Activated T-cell treated with anti-CD3 and anti-CD28 coated beads, Interleukin-2, amount 50 U/mL, for 4 hours (primary cell): Measurements from ENCODE around the gene SORCS2. TPM values are rescaled to one million over a fixed set of nuclear protein-coding genes. Genes with fewer than 3 reads are reported as not detected.
A peak's percentile ranks its signal among the peaks of the same experiment; 100 is the strongest.

Experiments used
- ATAC-seq, 2 donors: fragments of 200-7000 bp; cut with Tn5 transposase; one replicate each; pipeline ENCODE4 v1.10.0; 2021
- DNase-seq: peaks from one replicate; pipeline ENCODE4 v3.0.0-alpha.2; 2020
- H3K27me3 Mint-ChIP-seq: one replicate; pipeline ENCODE4 v1.8.0; 2021; ENCODE audit warnings: low read depth, mixed read lengths
- H3K36me3 Mint-ChIP-seq: one replicate; pipeline ENCODE4 v1.8.0; 2022; ENCODE audit warnings: mixed read lengths; ENCODE audit not compliant: insufficient read depth
- H3K4me1 Mint-ChIP-seq: one replicate; pipeline ENCODE4 v1.8.0; 2021; ENCODE audit warnings: low read depth, mixed read lengths
- H3K4me3 Mint-ChIP-seq: one replicate; pipeline ENCODE4 v1.8.0; 2021; ENCODE audit warnings: mild to moderate bottlenecking, moderate library complexity, mixed read lengths
- H3K9me3 Mint-ChIP-seq: one replicate; pipeline ENCODE4 v1.8.0; 2021; ENCODE audit warnings: mixed read lengths
- total RNA-seq, 3 donors: library from RNA; stranded (reverse); gene quantifications; one replicate each; pipeline ENCODE4 v1.2.1, GENCODE V29; 2021

The SORCS2 gene
- total RNA-seq, 3 donors from 2014 or later: 0.18 to 0.43 TPM; not detected in 1

- no peak for DNase-seq
- Mint-ChIP-seq H3K36me3 (no peaks in the 10 kb centered on the region), H3K4me3 (no peak overlapping the region), H3K27me3 (peaks cover 28% of the 10 kb centered on the region), H3K4me1 (no peaks in the 10 kb centered on the region), H3K9me3 (no peaks in the 10 kb centered on the region)
- ATAC-seq: peak in 1 of 2 donors; percentile 17
Measured at GRCh38 chr4:7701866-7702649, 509.7 kb downstream of the SORCS2 start.

DNA sequence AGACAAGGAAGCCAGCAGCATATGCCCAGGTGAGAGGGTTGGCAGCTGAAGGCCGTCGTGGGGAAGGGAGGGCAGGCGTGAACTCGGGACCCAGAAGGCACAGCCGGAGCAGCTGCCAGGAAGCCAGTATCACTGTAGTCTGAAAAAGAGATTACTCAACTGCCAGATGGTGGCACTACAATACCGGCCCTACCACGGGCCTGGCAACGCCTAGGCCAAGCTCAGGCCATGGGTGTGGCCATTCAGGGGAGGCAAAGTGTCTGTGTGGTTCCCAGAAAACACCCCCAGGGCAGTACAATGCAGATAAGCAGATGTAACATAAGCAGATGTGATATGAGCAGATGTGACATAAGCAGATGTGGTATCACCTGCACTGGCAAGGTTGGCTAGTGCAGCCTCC is 511.4 kb downstream of the SORCS2 start:
- H3K36me3 Mint-ChIP-seq: no peaks in the 10 kb centered on the region
- no peaks in the 10 kb centered on the region for H3K9me3 Mint-ChIP-seq
- H3K27me3 Mint-ChIP-seq: peaks cover 19% of the 10 kb centered on the region
- H3K4me1 Mint-ChIP-seq: no peaks in the 10 kb centered on the region
- H3K4me3 Mint-ChIP-seq: no peak overlapping the region
- ATAC-seq (no peak), DNase-seq (no peak)

- peaks cover 17% of the 10 kb centered on the region for H3K27me3 Mint-ChIP-seq
Measured at GRCh38 chr4:7704091-7704490, 511.8 kb downstream of the SORCS2 start.

DNA sequence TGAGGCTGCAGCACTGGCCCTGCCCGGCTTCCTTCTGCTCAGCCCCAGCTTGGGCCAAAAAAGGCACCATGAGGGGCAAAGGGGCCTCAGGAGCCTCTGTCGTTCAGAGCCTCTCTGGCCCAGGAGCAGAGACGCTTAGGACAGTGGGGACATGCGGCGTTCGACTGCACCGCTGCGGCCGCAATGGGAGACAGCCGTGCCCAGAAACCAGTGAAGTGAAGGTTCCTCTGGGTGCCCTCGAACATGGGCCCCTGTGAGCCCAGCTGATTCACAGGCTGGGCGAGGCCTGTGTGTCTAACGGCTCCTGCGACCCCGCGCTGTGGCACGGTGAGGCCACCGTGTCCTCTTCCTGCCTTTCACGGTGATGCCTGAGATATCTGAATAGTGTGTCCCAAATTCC is 512.3 kb downstream of the SORCS2 start:
- H3K9me3 Mint-ChIP-seq: no peaks in the 10 kb centered on the region
- no peaks in the 10 kb centered on the region for H3K36me3 Mint-ChIP-seq
- no peaks in the 10 kb centered on the region for H3K4me1 Mint-ChIP-seq
- H3K27me3 Mint-ChIP-seq: peaks cover 16% of the 10 kb centered on the region
- DNase-seq (no peak), ATAC-seq (no peak)
- no peak overlapping the region for H3K4me3 Mint-ChIP-seq

More at GRCh38 chr4:7704091-7704490, 511.8 kb downstream of the SORCS2 start:
- Mint-ChIP-seq H3K4me1 (no peaks in the 10 kb centered on the region), H3K4me3 (no peak overlapping the region), H3K36me3 (no peaks in the 10 kb centered on the region), H3K9me3 (no peaks in the 10 kb centered on the region)
- DNase-seq (no peak), ATAC-seq (no peak)

GRCh38 chr4:7705062-7705461 is 512.7 kb downstream of the SORCS2 start:
- ATAC-seq: no peak
- Mint-ChIP-seq H3K4me3 (no peak overlapping the region), H3K4me1 (no peaks in the 10 kb centered on the region), H3K36me3 (no peaks in the 10 kb centered on the region), H3K27me3 (peaks cover 12% of the 10 kb centered on the region), H3K9me3 (no peaks in the 10 kb centered on the region)
- no peak for DNase-seq

GRCh38 chr4:7705593-7705992 is 513.3 kb downstream of the SORCS2 start:
- ATAC-seq (no peak), DNase-seq (no peak)
- Mint-ChIP-seq H3K4me3 (no peak overlapping the region), H3K4me1 (no peaks in the 10 kb centered on the region), H3K9me3 (no peaks in the 10 kb centered on the region), H3K36me3 (no peaks in the 10 kb centered on the region), H3K27me3 (peaks cover 7% of the 10 kb centered on the region)

DNA sequence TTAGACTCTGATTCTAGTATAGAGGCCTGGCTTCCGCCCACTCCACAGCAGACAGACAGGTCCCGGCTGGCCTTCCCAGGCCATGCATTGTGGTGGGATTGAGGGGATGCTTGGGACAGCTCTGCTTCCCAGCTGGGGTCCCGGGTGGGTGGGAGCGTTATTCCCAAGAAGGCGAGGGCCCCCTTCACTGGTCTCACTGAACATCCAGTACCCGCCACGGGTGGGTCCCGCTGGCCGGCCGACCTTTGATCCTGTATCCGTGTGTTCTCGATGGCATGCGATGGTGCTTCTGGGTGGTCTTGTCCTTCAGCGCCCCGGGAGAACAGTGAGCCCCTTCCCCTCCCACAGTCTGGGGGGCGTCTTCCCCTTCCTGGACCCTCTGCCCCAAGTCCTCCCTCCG is 515.9 kb downstream of the SORCS2 start:
- H3K4me1 Mint-ChIP-seq: no peaks in the 10 kb centered on the region
- no peak for DNase-seq

DNA sequence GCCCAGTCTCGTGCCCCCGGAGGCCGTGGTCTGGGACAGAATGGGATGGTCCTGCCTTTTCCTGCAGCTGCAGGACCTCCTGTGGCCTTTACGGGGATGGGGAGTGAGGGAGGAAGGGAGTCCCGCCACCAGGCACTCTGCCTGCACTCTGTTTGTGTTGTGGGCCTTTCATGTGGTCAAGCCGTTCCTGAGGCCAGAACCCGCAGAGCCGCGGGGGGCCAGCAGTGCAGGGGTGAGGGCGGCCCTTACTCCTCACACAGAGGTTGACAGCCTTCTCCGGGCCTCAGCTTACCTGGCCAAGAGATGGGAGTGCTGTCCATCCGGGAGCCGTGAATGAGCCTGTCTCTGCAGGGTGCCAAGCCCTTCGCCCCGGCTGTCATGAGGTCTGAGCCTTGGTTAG is 516.6 kb downstream of the SORCS2 start:
- no peaks in the 10 kb centered on the region for H3K36me3 Mint-ChIP-seq
- no peaks in the 10 kb centered on the region for H3K4me1 Mint-ChIP-seq
- no peak overlapping the region for H3K4me3 Mint-ChIP-seq
- H3K9me3 Mint-ChIP-seq: no peaks in the 10 kb centered on the region
- no peaks in the 10 kb centered on the region for H3K27me3 Mint-ChIP-seq
- no peak for ATAC-seq
- DNase-seq: no peak

More for the DNA sequence above, 515.9 kb downstream of the SORCS2 start:
- H3K36me3 Mint-ChIP-seq: no peaks in the 10 kb centered on the region
- H3K4me3 Mint-ChIP-seq: no peak overlapping the region
- H3K27me3 Mint-ChIP-seq: no peaks in the 10 kb centered on the region
- H3K9me3 Mint-ChIP-seq: no peaks in the 10 kb centered on the region
- ATAC-seq: no peak

GRCh38 chr4:7709431-7709830 is 517.1 kb downstream of the SORCS2 start:
- no peaks in the 10 kb centered on the region for H3K27me3 Mint-ChIP-seq
- no peaks in the 10 kb centered on the region for H3K4me1 Mint-ChIP-seq
- DNase-seq: no peak
- H3K36me3 Mint-ChIP-seq: no peaks in the 10 kb centered on the region
- no peaks in the 10 kb centered on the region for H3K9me3 Mint-ChIP-seq
- no peak overlapping the region for H3K4me3 Mint-ChIP-seq
- ATAC-seq: no peak

- no peaks in the 10 kb centered on the region for H3K4me1 Mint-ChIP-seq
- no peaks in the 10 kb centered on the region for H3K9me3 Mint-ChIP-seq
- ATAC-seq: no peak
- no peak for DNase-seq
- H3K4me3 Mint-ChIP-seq: no peak overlapping the region
- no peaks in the 10 kb centered on the region for H3K27me3 Mint-ChIP-seq
- H3K36me3 Mint-ChIP-seq: no peaks in the 10 kb centered on the region
Measured at GRCh38 chr4:7710126-7710525, 517.8 kb downstream of the SORCS2 start.

GRCh38 chr4:7710576-7711306 is 518.4 kb downstream of the SORCS2 start:
- H3K9me3 Mint-ChIP-seq: no peaks in the 10 kb centered on the region
- H3K4me1 Mint-ChIP-seq: no peaks in the 10 kb centered on the region
- no peak overlapping the region for H3K4me3 Mint-ChIP-seq
- no peak for DNase-seq
- no peaks in the 10 kb centered on the region for H3K27me3 Mint-ChIP-seq
- no peaks in the 10 kb centered on the region for H3K36me3 Mint-ChIP-seq
- ATAC-seq: no peak

DNA sequence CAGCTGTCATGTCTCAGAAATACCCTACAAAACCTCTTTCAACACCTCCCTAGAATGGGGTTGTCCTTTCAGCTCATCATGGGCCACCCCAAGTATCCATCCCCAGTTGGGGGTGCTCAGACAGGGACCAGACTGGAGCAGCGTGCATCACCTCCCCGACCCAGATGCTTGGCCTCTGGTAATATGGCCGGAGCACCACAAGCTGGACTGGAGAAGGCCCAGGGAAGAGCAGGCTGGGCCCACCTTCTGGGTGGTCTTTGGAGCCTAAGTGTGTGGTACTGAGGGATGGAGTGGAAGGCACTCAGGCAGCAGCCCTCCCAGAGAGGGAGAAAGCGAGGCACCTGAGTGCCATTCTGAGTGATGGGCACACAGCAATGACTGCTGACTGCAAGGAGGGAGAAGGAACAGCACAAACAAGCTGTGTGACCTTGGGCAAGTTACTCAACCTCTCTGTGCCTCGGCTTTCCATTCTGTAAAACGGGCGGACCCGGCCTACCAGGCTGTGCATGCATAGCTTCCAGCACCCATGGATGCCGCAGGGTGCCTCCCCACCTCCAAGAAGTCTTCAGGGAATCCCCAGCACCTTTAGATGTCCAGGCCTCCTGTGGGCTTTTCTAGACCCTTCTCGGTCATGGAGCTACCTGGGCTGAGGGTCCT is 519.1 kb downstream of the SORCS2 start:
- Mint-ChIP-seq H3K9me3 (no peaks in the 10 kb centered on the region), H3K36me3 (no peaks in the 10 kb centered on the region), H3K27me3 (no peaks in the 10 kb centered on the region), H3K4me1 (no peaks in the 10 kb centered on the region), H3K4me3 (no peak overlapping the region)
- no peak for ATAC-seq
- no peak for DNase-seq

DNA sequence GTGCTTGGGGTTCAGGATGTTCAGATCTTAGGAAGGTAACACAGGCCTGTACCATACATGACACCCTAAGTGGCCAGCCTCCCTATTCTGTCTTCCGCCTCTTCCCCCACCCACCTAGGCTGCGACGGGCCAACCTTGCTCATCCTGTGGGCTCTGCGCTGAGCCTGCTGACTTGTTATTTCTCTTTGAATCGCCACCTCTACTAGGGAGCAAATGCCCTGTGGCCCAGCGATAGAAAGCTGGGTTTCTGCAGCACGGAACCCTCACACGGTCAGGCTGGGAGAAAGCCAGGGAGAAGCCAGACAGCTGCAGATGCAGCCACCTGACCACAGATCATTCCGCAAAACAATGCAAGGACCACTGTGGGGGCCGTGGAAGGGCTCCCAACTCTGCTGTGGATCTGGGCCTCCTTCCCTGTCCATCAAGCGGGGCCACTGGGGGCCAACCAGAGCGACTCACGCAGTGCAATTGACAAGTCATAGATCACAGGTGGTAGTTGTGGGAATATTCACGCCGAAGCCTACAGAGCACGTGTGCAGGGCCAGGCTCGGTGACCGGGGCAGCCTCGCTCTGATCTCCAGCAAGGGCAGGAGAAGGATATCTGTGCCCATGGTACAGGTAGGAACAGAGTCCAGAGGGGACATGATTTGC is 519.8 kb downstream of the SORCS2 start:
- Mint-ChIP-seq H3K36me3 (no peaks in the 10 kb centered on the region), H3K9me3 (no peaks in the 10 kb centered on the region), H3K27me3 (no peaks in the 10 kb centered on the region), H3K4me3 (no peak overlapping the region), H3K4me1 (no peaks in the 10 kb centered on the region)
- DNase-seq (no peak), ATAC-seq (no peak)

- Mint-ChIP-seq H3K4me3 (no peak overlapping the region), H3K9me3 (no peaks in the 10 kb centered on the region), H3K27me3 (peaks cover 5% of the 10 kb centered on the region), H3K36me3 (no peaks in the 10 kb centered on the region), H3K4me1 (no peaks in the 10 kb centered on the region)
- ATAC-seq: no peak
- DNase-seq: no peak
Measured at GRCh38 chr4:7713757-7714156, 521.4 kb downstream of the SORCS2 start.
